B cell (primary cell): ENCODE data around the gene RET.

Experiments used
- CTCF ChIP-seq: fragments of 200-600 bp; IDR thresholded peaks from one replicate; pipeline ENCODE4 v1.8.0; 2022; ENCODE audit warnings: antibody characterized with exemption, mild to moderate bottlenecking
- EZH2 ChIP-seq: IDR thresholded peaks from 2 replicates; pipeline ENCODE4 v1.6.1; 2012; ENCODE audit warnings: borderline replicate concordance, low read depth, mild to moderate bottlenecking, moderate library complexity, low read length; ENCODE audit not compliant: insufficient read depth, poor library complexity, severe bottlenecking

- TF ChIP-seq CTCF (no peak), EZH2 (no peak)
Observed at GRCh38 chr10:43055217-43055616, 21.7 kb upstream of the RET start.
